NCI-H187 treated with DMSO at 0.1 percent for 48 hours (cell line): ENCODE data around the gene DCDC2C.
A peak's percentile ranks its signal among the peaks of the same experiment; 100 is the strongest.
"Not testable (repeated sequence)": the region's sequence is repeated elsewhere in the genome, so short reads cannot be mapped to it uniquely, and the experiment has no call there.

Source experiments
- DNase-seq: peaks from one replicate; lab custom pipeline; 2025; lab: John Stamatoyannopoulos, UW

Gene DCDC2C

DNA sequence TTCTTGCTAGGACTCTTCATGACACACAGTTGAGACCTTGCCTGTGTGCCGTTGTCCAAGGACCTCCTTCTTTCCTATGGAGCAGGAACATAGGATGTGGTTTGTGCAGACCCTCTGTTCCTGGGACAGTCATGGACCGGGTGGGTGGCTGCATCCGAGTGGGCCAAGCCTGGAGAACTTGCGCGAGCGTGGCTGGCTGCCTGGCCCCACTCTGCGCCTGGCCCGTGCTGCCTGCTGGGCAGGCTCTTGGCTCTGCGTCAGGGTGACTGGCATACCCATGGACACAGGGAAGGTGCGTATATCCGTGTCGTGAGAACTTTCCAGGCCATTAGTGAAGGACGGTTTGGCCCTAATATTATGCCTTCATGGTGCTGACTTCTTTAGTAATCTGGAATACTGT is 68.2 kb downstream of the DCDC2C start:
- no peak for DNase-seq

DNA sequence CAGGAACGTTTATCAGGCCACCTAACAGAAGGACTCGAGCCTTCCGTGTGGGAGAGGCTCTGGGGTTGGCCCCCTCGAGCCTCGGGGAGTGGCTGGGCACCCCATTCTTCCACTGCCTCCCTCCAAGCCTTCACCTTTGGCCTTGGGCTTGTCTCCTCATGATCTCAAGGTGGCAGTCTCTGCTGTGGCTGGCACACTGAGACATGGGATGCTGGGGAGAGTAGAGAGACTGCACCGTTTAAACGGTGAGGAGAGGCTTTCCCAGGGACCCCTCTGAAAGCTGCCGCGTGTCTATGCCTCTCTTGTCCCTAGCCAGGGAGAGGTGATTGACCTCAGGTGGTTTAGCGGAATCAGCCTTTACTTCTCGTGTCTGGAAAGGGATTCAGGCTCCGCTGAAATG is 71.0 kb downstream of the DCDC2C start:
- DNase-seq: no peak

DNA sequence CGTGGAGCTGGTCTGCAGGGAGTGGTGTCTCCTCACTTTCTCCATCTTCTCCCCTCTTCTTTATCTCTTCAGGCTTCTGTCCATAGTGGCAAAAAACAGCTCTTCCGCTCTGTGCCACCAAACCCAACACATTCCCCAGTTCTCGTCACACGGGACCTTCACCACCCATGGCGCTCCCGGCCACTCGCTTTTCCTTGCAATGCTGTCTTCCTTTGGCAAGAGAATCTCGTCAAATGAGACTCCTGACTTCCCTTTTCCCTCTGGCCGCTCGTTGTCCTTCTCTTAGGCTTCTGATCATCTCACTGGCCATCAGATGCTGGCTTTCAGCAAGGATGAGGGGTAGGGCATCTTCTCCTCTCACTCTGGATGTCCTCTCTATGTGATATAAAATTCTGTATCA is 72.9 kb downstream of the DCDC2C start:
- DNase-seq: no peak

DNA sequence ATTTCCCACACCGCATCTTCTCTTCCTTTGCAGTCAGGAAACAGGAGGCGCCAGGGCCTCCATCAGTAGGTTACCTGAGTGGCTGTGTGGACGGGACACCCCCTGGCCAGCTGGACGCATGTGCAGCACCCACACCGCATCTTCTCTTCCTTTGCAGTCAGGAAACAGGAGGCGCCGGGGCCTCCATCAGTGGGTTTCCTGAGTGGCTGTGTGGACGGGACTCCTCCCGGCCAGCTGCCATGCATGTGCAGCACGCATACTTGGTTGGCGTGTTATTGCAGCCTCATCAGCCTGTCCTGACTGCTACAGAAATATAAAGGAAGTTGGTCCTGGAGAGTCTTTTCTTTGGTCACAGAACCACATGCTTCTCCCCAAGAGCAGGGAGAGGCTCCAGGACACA is 74.6 kb downstream of the DCDC2C start:
- DNase-seq: no peak

DNA sequence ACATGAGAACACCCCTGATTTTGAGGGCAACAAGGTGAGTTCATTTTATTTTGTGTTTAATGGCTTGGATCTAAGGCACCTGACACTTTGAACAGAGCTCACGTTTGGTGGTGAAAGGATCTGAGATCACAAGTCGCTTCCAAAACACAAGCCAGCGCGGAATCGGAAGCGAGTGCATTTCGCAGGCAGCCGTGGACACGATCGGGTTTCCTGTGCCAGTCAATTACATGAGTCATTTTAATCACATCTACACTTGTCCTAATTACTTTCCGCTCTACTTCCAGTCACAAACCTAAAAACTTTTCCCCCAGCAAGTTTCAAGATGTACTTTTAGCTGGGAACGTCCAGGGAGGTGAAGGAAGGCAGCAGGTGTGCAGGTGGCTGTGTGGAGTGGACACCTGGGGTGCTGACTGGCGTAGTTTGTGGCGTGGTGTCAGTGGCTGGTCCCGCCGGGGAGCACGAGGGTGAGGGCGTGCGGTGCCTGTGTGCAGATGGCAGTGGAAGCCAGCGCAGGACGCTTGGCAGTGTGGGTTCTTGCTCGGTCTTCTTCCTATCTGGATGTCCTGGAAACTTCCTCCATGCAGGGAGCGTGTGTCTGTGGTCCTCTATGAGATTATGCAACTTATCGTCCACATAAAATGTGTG is 75.6 kb downstream of the DCDC2C start:
- peak; percentile 15 for DNase-seq

DNA sequence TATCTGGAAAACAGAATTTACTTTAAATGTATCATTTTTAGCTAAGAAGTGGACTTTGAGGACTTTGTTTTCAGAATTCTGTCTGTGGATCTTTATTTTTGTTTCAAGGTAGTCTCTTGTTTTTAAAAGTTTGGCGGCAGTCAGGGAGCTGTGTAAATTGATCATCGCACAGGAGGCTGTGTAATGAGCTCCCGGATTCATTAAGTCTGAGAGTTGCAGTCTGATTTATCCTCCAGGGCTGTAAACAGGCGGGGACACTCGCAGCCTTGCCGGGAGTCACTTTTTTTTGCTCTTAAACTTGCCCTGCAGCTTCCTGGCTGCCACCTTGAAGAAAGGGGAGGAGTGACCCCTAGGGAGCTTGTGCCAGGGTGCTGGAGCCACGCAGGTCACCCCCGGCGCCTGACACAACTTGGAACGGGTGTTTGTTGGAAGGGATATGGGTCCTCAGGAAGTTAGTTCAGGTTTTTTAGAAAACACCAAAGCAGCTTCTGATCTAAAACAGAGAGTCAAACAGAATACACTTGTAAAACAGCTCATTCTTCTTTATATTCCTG is 76.2 kb downstream of the DCDC2C start:
- DNase-seq: no peak

DNA sequence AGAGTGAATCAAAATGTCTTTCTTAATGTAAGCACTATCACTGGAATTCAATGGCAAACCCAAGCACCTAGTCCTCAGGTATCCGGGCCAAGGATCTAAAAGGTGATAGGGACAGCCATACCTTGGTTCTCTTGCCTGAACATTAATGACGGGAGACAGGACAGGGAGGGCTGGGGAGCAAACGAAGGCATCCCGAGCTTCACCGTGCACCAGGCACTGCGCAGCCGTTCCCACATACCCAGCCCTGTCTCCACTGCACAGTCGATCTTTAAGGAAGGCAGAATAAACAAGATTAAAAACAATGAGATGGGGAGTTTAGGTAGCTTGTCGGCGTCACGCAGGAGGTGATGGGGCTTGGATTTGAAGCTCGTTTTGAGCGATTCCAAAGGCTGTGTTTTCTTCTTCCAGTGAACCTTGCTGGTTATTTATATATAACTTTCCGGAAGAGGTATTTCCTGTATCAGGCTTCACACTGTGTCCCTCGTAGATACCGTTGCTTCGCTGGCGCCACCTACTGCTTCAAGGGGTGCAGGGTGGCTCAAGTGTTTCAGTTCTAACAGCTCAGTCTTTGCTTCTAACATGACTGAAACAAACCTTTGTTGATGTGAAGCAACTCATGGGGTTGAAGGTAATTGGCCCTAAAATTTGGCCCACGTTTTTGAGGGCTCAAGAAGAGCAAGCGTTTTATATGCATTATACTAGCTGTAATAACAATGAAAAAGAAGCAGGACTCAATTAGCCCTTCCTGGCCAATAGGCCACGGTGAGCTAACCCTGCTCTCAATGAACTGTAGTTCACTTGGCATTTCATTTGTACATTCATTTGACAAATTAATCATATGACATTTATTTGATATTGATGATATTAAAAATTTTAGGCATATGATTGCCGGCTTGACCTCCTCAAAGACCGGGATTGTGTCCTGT is 77.4 kb downstream of the DCDC2C start:
- peak; percentile 55 for DNase-seq

DNA sequence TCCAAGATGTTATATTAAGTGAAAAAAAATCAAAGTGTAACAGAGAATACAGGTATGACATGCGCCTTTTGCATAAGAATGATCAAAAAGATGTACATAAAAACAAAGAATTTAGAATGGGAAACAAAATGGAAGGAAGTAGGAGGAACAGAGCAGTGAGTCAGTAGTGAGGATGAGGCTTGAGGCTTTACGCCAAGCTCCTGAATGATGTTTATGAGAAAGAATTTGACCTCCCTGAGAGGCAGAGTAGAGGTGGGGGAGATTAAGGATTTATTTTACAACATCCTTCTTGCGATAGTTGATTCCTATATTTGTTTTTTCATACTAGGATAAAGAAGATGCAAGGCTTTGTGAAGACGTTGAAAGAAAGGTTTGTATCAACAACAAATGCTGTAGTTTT is 81.4 kb downstream of the DCDC2C start:
- DNase-seq: no peak

DNA sequence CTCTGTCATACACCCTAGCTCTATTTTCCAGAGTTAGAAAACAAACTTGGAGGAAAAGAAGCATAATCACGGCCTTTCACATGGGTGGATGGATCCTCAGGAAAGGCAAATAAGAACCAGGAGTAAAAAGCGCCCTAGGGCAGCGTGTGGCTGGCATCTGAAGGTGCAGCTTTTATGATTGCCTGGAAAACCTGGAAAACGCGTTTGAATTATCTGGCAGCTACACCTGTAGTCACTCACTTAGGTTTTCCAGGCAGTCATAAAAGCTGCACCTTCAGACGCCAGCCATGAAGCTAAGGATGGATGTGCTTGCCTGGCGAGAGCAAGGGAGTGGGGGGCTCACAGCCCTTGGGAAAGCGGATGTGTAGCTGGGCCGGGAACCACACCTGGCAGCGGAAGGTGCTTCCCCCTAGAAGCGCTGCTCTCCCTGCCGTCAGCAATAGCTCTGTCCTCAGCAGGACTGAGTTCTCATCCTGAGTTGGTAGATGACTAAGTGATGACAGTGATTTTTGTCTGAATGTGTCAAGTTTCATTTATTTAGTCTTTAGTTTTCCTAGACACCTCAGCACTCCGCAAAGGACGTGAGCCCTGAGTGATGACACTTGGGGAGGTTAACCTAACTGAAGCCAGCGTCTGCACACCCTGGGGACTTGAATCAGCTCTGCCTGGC is 82.0 kb downstream of the DCDC2C start:
- DNase-seq: no peak

DNA sequence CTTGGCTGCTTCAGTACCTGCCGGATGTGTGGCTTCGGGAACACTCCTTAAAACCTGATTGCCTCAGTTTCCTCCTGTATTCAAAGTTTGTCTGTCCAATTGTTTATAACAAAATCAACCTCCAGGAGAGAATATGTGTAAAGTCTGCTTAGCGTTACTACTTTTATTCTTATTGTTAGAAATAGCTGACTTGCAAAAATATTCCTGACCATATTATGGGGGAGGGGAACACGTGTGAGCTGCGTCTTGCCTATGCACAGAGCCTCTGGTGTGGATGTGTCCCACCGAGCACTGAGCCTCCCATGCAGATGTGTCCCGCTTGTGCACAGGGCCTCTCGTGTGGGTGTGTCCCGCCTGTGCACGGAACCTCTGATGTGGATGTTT is 82.5 kb downstream of the DCDC2C start:
- no peak for DNase-seq

DNA sequence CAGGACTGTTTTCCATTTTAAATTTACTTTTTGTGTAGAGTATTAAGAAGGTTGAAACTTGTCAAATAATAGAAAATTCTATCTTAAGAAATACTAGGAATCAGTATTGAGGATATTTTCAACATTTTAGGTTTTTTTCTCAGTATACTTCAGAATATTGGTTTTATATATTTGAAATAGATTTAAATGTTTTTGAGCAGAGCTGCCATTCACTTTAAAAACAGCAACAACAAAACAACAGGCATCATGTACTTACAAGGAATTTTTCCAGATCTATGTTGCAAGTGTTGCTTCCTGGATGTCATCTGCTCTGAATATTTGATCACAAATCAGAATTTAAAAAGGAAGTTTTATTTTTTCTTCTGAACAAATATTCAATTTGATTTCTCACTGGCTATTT is 84.4 kb downstream of the DCDC2C start:
- no peak for DNase-seq

DNA sequence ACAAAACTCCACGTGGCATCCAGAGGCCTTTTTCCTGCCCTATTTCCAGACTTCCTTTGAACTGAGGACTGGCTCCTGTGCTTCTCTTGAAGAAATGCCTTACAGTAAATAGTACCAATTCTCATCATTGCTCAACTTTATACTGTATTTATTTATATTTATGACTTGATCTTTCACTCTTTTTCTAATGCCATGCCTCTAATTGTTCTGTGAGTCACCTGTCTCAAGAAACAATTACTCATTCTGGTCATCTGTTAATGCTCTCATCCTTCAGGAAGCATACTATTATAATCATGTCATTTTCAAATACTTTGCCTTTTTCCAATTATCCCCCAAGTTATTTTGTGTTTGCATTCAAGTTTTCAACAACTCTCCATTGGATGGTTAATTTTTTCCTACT is 85.9 kb downstream of the DCDC2C start:
- no peak for DNase-seq

DNA sequence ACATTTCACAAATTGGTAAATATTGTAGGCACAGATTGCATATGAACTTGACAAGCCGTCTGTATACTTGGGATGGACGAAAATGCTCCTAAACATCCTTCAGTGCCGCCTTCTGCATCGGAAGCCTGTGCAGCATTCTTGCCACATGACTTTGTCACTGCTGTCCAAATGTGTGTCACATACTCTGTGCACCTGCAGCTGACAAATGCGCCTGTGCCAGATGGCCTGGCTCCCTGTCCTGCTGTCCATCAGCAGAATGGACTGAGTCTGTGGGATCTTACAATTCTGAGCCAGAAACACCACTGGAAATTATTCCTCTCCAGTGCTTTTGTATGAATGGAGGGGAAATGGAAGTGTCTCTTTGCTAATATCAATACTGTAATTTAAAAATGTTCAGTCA is 89.9 kb downstream of the DCDC2C start:
- no peak for DNase-seq

DNA sequence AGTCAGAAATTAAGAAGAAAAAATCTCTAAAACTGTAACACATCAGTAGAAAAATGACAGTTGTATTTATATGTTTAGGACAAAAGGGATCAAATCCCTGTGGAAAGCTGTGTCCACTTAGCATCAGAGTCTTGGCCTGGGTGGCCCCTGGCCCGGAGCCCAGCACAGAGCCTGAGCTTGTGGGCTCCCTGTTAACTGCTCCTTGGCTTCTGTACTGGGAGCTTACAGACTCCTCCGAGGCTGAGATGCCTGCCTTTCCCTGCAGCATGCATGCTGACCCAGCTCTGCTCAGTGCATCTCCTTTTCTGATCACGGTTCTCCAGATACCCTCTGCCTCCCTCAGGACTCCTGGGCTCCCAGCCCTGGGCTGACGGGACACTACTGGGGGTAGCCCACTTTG is 98.1 kb downstream of the DCDC2C start:
- DNase-seq: no peak

DNA sequence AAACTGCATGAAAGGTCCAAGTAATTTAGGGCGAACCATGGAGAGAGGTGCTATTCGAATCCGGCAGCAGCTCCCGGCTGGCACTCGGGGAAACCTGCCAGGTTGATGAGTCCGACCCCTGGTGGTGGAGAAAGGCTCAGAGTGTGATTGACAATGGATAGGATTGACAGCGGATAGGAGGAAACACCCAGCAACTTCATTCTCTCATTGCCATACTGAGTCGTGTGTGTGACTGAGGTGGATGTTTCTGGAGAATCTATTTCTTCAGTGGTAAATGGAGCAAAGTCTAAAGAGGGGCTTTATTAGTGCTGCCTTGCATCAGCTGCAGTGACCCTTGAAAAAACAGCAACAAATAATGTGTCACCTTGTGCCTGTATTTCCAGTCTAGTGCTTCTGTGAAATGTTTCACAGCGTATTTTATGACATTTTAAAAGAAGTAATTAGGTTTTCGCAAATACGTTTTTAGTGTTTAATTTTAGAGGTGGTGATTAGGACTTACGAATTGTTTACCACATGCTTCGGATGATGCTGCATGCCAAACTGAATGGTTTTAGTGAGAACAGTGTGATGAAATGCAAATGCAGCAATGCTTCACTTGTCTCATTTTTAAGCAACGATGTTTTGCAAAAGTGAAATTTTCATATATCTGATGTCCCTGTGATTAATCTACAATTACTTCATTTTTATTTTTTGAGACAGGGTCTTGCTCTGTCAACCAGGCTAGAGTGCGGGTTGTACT is 102.0 kb downstream of the DCDC2C start:
- DNase-seq: no peak

DNA sequence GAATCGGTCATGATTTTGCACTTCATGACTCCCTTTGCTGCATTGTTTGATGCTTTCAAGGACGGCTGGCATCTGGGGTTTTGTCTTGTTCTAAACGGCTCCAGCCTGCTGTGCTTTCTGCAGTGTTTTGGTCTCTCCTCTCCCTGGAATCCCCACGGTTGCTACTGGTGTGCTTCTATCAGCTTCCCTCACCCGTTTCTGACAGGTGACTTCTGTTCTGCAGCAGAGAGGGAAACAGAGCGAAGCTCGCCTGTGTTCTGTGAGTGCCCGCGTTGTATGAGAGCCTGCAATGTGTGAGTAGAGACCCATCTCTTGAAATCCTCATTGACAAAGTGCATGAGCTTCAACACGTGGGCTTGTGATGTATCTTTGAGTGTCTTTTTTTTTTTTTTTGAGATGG is 102.8 kb downstream of the DCDC2C start:
- DNase-seq: no peak

DNA sequence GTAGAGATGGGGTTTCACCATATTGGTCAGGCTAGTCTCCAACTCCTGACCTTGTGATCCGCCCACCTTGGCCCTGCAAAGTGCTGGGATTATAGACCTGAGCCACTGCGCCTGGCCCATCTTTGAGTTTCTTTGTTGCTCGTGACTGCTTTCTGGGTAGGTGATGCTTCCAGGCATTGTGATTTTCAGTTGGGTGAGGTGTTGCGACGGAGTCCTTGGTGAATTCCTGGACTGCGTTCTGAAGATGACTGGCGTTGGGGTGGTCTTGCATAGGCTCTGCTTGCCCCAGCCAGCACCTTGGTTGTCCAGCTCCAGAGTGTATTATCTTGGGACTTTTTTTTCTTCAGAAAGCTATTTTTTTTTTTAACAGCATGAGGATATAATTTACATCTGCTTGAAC is 103.4 kb downstream of the DCDC2C start:
- DNase-seq: no peak

DNA sequence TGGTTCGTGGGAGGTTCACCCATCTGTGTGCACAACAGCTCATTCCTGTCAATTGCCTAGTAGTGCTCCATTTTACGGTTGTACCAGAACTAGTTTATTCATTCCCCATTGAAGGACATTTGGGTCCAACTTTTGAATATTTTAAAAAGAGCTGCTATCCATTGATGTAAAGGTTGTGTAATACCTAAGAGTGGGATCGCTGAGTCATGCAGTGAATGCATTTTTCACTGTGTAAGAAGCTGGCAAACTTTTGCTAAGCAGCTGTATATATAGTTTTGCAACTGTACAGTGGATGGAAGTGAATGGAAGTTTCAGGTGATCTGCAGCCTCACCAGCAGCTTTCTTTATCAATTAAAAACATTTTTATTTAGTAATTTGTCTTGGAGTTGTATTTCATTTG is 104.5 kb downstream of the DCDC2C start:
- no peak for DNase-seq

DNA sequence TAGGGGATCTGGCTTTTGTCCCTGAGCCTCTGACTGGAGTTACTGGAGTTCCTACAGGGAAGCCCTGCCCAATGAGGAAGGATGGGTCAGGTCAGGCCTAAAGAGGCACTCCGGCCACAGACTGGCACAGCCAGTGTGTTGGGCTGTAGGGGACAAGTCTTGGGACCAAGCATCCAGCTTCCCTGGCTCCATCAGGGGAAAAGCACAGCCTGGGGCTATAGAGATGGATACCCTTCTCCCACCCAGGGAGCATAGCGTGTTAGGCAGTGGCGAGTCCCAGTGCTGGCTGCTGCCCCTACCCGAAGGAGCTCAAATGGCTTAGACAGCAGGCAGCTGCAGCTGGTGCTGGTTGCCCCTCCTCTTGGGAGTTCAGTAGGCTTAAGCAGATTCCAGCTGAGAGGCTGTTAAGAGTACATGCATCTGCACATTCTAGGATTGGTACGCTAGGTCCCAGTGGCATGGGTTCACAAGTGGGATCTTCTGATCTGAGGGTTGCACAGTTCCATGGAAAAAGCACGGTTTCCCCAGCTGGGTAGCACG is 111.4 kb downstream of the DCDC2C start:
- DNase-seq: no peak

DNA sequence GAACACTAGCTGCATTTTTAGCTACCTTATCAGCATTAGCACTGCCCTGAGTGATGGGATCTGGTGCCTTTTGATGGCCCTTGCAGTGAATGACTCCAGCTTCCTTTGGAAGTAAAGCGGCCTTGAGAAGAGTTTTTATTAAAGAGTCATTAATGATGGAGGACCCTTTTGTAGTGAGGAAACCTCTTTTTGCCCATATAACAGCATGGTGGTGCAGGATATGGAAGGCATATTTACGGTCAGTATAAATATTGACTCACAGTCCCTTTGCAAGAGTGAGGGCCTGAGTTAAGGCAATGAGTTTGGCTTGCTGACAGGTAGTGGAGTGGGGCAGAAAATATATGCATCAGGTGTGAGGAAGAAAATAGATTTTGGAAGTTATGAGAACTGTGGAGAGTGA is 113.8 kb downstream of the DCDC2C start:
- not testable (repeated sequence) for DNase-seq

DNA sequence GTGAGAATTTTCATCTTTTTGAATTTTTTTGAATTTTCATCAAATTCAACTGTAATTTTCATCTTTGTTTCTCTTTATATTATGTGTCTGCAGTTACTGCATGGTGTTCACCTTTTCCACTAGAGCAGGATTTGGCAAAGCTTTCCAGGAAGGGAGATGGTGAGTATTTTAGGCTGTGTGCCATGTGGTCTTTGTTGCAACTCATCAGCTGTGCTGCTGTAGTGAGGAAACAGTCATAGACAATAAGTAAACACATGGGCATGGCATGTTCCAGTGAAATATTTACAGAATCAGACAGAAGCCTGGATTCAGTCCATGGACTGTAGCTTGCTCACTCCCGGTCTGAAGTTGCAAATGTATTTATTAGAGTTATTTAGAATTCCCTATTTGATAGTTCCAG is 120.4 kb downstream of the DCDC2C start:
- no peak for DNase-seq
